GM21526 (cell line): ENCODE results near the gene RAB6B.

Source experiments
- ATAC-seq: cut with Tn5 transposase; IDR thresholded peaks from one replicate; pipeline ENCODE4 v1.9.1; 2021; ENCODE audit warnings: moderate library complexity; ENCODE audit not compliant: unreplicated experiment, low FRiP score

Gene RAB6B

GRCh38 chr3:133838916-133839800 is 56.5 kb downstream of the RAB6B start:
- ATAC-seq, result no peak

- no peak for ATAC-seq
These were observed 57.3 kb downstream of the RAB6B start for GRCh38 chr3:133838296-133838789.

DNA sequence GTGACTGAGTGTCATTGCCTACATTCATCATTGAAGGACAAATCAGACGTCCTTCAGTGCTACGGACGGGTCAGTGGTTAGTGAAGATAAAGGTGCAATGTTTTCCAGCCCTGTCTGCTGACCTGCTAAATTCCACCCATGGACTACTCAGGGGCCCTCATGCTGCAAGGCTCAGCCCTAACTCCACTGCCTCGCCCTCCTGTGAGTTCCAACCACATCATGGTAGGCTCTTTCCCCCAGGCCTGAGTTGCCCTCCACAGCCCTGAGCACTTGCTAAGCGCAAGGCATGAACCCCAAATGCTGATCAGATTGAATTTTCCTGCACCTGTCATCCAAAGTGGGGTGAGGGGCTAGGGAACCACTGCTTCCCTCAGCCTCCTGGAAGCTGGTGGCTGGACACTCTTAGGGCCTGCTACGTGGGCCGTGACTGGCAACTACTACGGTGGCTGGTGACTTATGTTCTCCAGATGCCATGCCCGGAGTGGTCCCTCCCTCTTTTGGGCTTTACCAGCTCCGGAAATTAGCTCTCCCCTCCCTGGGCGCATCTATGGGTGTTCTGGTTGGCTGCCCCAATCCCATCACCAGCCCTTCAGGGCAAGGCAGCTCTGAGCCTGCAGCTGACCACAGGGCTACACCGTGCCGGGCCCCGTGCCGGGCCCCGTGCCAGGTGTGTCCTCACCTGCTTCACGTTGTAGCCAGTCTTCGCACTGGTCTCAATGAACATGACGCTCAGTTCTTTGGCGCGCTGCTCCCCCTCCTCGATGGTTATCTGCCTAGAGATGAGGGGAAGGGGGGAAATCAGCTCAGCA is 58.0 kb downstream of the RAB6B start:
- ATAC-seq, result no peak

DNA sequence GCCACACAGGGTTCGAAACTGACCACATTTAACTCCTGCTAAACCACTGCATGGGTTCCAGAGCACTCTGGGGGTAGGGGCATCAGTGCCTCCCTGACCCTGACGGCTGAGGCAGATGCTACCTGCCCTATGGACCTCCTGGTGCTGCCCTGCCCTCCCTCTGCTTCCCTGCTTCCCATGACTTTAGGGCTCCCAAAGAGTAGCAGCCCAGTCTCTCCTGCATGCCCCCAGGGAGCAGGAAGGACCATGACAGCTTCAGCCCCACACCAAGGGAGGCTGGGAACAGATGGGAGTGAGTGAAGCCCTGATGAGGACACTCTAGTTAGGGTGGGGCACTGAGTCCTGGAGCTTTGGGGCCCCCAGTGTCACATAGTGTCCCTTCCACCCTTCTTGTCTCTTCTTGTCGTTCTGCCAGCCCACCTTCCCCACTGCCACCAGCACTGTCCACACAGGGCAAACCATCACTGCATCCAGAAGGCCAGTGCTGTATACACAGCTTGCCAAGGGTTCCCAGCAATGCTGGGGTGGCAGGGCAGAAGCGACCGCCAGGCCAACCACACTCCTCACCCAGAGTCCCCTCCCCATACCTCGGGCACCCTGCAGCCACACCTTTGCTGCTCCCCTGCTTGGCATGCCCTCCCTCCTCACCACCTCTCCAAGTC is 59.1 kb downstream of the RAB6B start:
- ATAC-seq, result no peak

GRCh38 chr3:133835961-133836360 is 59.7 kb downstream of the RAB6B start:
- ATAC-seq, result no peak

DNA sequence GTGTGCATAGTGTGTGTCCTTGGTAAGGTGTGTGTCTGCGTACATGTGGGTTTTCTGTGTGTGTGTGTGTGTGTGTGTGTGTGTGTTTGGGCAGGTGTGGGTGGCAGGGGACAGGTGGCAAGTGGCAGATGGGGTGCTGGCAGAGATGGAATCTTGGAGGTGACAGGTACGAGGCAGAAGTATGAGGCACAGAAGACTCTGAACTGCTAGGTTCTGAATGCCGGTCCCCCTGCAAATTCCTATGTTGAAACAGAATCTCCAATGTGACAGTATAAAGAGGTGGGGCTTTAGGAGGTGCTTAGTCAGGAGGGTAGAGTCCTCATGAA is 60.3 kb downstream of the RAB6B start:
- no peak for ATAC-seq

- ATAC-seq, result no peak
These were observed 60.9 kb downstream of the RAB6B start for GRCh38 chr3:133834621-133835417.

DNA sequence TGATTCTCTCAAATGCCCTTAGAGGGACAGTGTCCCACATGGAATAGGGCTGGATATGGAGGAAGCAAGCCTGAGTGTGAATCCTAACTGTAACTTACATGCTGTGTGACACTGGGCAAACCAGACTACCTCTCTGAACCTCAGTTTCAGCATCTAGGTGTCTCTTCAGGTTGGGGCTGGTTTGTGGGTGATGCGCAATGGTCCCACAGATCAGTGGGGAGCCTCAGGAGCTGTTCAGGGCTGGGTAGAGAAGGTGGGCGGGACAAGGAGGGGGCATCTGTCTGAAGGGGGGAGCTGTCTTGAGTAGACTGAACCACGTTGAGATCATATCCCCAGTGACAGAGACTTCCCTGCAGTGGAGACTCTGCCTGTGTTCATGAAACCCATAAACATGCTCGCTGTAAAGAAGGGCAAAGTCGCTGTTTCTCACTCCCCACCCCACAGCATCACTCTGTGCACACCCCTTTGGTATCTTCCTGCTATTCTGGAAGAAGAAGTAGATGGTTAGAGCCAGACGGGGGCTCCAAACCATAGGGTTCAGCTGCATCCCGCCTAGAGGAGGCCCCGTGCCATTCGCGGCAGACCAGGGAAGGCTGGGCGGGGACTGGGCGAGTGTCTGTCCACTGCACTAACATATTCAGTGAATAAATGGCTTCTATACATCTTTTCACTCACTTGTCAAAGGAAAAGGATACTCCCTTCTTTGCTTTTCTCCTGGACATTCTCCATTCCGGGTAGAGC is 61.6 kb downstream of the RAB6B start:
- ATAC-seq, result no peak

DNA sequence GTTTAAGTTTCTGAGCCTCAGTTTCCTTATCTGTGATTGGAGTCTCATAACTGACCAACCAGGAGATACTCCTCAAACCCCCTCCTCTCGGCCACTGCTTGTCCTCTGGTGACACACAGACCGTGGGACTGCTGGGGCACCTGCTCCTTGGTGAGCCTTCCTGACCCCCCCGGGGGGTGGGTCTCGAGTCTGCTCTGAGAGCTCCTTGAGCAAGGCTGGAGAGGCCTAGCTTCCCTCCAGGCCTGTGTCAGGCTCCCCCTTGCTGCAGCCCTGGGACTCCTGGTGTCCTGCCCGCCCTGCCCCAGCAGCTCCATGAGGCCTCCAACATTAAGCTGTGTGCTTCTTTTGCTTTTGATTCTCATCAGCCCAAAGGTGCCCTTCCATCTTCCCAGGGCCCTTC is 62.4 kb downstream of the RAB6B start:
- ATAC-seq, result no peak

- no peak for ATAC-seq
These were observed 62.9 kb downstream of the RAB6B start for GRCh38 chr3:133832802-133833144.

GRCh38 chr3:133831966-133832801 is 63.5 kb downstream of the RAB6B start:
- no peak for ATAC-seq

GRCh38 chr3:133830071-133830470 is 65.6 kb downstream of the RAB6B start:
- ATAC-seq, result no peak

- ATAC-seq, result no peak
These were observed 66.4 kb downstream of the RAB6B start for GRCh38 chr3:133829310-133829707.

- no peak for ATAC-seq
These were observed 66.9 kb downstream of the RAB6B start for GRCh38 chr3:133828576-133829309.

- ATAC-seq, result no peak
These were observed 68.0 kb downstream of the RAB6B start for GRCh38 chr3:133827684-133828083.

DNA sequence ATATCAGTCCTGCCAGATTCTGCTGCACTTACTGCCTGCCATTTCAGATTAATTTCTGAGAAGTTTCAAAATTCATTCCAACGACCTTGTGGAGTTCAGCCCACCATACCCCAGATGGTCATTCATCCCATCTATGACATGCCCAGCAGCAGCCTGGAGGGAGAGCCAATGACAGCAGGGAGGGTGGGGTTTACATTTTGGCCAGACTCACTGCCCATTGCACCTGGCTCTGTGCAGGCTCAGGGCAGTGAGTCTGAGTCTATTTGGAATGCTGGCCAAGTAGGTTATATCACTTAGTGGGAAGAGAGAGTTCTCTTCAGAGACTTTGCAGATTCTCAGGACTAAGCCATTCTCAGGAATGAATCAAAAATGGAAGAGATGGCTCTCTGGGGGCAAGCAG is 68.5 kb downstream of the RAB6B start:
- ATAC-seq, result no peak

DNA sequence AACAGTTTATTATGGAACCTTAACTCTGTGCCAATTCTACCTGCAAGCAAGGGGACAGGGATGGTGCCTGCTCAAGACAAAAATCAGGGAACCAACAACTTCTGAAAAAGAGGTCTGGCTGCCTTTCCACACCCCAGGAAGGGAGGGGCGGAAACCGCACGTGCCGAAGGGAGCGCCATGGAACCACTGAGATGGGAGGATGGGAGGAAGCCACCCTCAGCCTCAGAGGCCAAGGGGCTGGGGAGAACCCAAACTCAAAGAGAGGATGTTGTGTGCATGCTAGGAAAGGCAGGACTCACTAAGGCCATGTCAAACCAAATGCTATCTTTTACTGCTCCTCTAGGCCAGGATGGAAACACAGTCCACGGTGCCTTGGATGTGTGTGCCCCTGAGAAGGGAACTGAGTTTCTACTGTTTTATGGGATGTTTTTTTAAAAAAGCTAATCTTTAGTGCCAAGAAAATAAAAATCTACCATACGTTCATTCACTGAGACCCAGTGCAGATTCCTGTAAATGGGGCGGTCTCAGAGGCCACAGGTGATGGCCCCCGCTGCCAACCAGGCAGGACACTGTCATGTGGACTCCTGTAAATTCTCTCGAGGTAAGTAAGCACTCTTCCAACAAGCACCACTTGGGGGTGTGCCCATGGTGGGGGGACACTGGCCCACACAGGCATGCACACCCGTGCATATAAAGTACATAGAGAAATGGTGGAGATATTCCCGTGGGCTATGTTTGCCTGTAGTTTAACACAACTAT is 69.5 kb downstream of the RAB6B start:
- ATAC-seq, result no peak
